OCI-LY7 (cell line): ENCODE measurements around the gene ATXN1.

Experiments
- CTCF ChIP-seq: fragments of 200-600 bp; sonication (generic); conservative IDR thresholded peaks from 2 replicates; pipeline ENCODE4 v1.5.1; 2014; ENCODE audit warnings: mild to moderate bottlenecking, antibody characterized with exemption, low read length, moderate library complexity, mixed read lengths
- EZH2phosphoT487 ChIP-seq: fragments of 200-600 bp; sonication (generic); IDR thresholded peaks from 2 replicates; pipeline ENCODE4 v1.6.1; 2018; ENCODE audit warnings: low read depth, borderline replicate concordance, mild to moderate bottlenecking, mixed run types, antibody characterized with exemption, low read length, moderate library complexity, mixed read lengths

- TF ChIP-seq CTCF = no peak
- TF ChIP-seq EZH2phosphoT487 = no peak
Measured at GRCh38 chr6:16689788-16690607, 71.3 kb downstream of the ATXN1 start.
